HEK293 (cell line): ENCODE results near the gene IFT80.

Experiments used
- CTCF ChIP-seq: fragments of 450-650 bp; formaldehyde crosslinking; IDR thresholded peaks from 2 replicates; pipeline ENCODE4 v1.5.1; 2016; ENCODE audit warnings: missing biosample characterization, missing genetic modification characterization
- SP2 ChIP-seq: fragments of 450-650 bp; formaldehyde crosslinking; IDR thresholded peaks from 2 replicates; pipeline ENCODE4 v1.5.1; 2016; ENCODE audit warnings: missing biosample characterization, missing genetic modification characterization
- ZBTB8A ChIP-seq: fragments of 450-650 bp; formaldehyde crosslinking; IDR thresholded peaks from 2 replicates; pipeline ENCODE4 v1.5.1; 2016; ENCODE audit warnings: missing biosample characterization, missing genetic modification characterization
- ZNF274 ChIP-seq, 2 experiments: fragments of 200-500 bp in 1 of 2; fragments of 450-650 bp in 1 of 2; sonication (Bioruptor generic) in 1 of 2; formaldehyde crosslinking in 1 of 2; IDR thresholded peaks; 2 replicates each; pipeline versions ENCODE4 v1.5.1 to v1.6.1; 2014 to 2016; ENCODE audit warnings: borderline replicate concordance in 1 of 2, inconsistent platforms in 1 of 2, low read length in 1 of 2, missing biosample characterization in 1 of 2, missing genetic modification characterization in 1 of 2

- TF ChIP-seq CTCF (tag by site-specific recombination) = no peak
- TF ChIP-seq ZBTB8A (tag by site-specific recombination) = no peak
- TF ChIP-seq ZNF274 (IDR thresholded peaks at IDR 0.05; ENCODE audit: low read length) = no peak
- TF ChIP-seq ZNF274 (tag by site-specific recombination; IDR thresholded peaks at IDR 0.05; ENCODE audit: borderline replicate concordance) = no peak
- no peak for TF ChIP-seq SP2
Measured at GRCh38 chr3:160314995-160315394, 84.0 kb downstream of the IFT80 start.
